WERI-Rb-1 (cell line): Measurements from ENCODE around the gene HOXB13.

Source experiments
- DNase-seq: peaks from one replicate; pipeline ENCODE4 v3.0.0-alpha.2; 2020
- H3K27ac ChIP-seq: fragments of 250-450 bp; sonication (Bioruptor Pico); 2 replicates; pipeline ENCODE4 v1.5.1; 2020; ENCODE audit warnings: mild to moderate bottlenecking, moderate library complexity
- H3K27me3 ChIP-seq: fragments of 250-450 bp; sonication (Bioruptor Pico); 2 replicates; pipeline ENCODE4 v1.5.1; 2021; ENCODE audit warnings: mild to moderate bottlenecking, low read depth, moderate library complexity; ENCODE audit not compliant: insufficient read depth, severe bottlenecking
- H3K36me3 ChIP-seq: fragments of 250-450 bp; sonication (Bioruptor Pico); 2 replicates; pipeline ENCODE4 v1.5.1; 2020; ENCODE audit warnings: mild to moderate bottlenecking, moderate library complexity
- H3K4me3 ChIP-seq: 2 replicates; pipeline ENCODE4 v1.5.1; 2011; ENCODE audit warnings: low read depth, mild to moderate bottlenecking, control low read depth, low read length
- H3K9me3 ChIP-seq: fragments of 250-450 bp; sonication (Bioruptor Pico); 2 replicates; pipeline ENCODE4 v1.5.1; 2021; ENCODE audit warnings: mild to moderate bottlenecking, moderate library complexity; ENCODE audit not compliant: severe bottlenecking
- TF ChIP-seq, protein P1 (sequence below): IDR thresholded peaks from 2 replicates; pipeline ENCODE4 v1.5.1; 2011; ENCODE audit warnings: low read depth, mild to moderate bottlenecking, control low read depth, inconsistent platforms, low read length

Gene HOXB13

DNA sequence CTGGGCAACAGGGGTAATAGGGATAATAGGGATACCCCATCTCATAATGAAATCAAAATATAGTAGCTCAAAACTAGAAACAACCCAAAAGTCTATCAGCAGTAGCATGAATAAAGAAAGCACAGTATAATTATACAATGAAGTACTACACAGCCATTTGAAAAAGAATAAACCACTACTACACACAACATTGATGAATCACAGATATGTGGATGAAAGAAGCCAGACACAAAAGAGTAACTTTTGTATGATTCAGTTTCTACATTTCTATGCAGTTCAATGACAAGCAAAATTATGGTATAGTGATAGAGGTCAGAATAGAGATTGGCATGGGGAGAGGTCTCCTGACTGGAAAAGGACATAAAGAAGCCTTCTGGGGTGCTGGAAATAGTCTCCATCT, 2.8 kb upstream of the HOXB13 start:
- TF ChIP-seq, protein P1, sequence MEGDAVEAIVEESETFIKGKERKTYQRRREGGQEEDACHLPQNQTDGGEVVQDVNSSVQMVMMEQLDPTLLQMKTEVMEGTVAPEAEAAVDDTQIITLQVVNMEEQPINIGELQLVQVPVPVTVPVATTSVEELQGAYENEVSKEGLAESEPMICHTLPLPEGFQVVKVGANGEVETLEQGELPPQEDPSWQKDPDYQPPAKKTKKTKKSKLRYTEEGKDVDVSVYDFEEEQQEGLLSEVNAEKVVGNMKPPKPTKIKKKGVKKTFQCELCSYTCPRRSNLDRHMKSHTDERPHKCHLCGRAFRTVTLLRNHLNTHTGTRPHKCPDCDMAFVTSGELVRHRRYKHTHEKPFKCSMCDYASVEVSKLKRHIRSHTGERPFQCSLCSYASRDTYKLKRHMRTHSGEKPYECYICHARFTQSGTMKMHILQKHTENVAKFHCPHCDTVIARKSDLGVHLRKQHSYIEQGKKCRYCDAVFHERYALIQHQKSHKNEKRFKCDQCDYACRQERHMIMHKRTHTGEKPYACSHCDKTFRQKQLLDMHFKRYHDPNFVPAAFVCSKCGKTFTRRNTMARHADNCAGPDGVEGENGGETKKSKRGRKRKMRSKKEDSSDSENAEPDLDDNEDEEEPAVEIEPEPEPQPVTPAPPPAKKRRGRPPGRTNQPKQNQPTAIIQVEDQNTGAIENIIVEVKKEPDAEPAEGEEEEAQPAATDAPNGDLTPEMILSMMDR = no peak
- Histone ChIP-seq H3K36me3 (no peaks in the 10 kb centered on the region), H3K4me3 (no peak overlapping the region), H3K27me3 (peaks cover 98% of the 10 kb centered on the region), H3K9me3 (peaks cover 11% of the 10 kb centered on the region), H3K27ac (no peak overlapping the region)
- no peak for DNase-seq

DNA sequence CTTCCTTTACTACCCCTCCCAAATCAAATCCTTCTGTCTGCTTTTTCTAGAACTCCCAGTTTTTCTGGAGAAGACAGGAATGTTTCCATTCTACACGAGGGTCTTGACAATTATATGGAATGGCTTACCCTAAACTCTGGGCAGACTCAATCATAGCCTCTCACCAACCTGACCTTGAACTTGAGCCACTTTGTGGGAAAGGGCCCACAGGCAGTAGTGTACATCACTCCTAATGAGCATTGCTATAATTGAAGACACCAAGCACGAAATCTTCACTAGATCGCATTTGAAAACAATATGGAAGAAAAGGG, 1.6 kb upstream of the HOXB13 start:
- peaks cover 12% of the 10 kb centered on the region for H3K9me3 ChIP-seq
- no peak overlapping the region for H3K27ac ChIP-seq
- no peaks in the 10 kb centered on the region for H3K36me3 ChIP-seq
- peaks cover 98% of the 10 kb centered on the region for H3K27me3 ChIP-seq
- no peak overlapping the region for H3K4me3 ChIP-seq
- no peak for DNase-seq
- TF ChIP-seq, protein P1 = no peak

DNA sequence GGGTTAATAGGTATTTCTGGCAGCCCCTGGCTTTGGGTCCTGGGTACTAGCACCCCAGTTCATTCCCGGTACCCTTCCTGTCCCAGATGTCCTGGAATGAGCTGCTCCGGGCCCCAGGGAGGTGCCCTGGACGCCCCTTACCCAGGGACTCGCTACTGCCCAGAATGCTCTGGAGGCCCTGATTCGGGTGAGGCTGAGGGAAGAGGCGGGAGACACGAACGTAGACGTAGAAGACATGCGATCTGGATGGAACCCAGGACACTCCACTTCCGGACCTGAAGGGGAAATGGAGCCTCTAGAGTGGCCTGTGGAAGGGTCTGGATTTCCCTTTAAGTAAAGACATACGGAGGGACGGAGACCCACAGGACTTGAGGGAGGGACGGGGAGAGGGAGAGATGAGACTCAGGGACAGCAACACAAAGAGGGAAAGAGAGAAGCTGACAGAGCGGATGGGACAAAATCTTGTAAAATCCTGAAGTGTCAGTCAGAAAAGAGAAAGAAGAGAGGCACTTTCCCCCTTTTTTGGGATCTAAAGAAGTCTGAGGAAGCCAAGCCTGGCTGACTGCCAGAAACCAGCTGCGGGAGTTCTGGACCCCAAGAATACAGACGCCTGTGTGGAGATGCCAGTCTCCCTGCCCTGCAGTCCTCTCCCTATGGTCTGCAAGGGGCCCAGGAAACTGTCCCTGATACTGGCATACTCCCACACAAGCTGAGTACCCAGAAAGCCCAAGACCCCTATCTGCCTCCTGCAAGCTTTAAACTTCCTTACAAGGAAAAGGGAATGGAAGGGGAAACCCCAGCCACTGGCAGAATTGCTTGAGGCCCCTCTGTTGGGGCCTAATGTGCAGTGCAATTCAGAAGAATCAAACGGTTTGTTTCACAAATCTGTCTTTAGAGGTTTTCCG, 1.0 kb upstream of the HOXB13 start:
- peak overlapping the region; percentile 47 for H3K4me3 ChIP-seq
- H3K27ac ChIP-seq = no peak overlapping the region
- H3K27me3 ChIP-seq = peaks cover 98% of the 10 kb centered on the region
- H3K9me3 ChIP-seq = peaks cover 12% of the 10 kb centered on the region
- H3K36me3 ChIP-seq = no peaks in the 10 kb centered on the region
- no peak for DNase-seq
- TF ChIP-seq, protein P1 = no peak

DNA sequence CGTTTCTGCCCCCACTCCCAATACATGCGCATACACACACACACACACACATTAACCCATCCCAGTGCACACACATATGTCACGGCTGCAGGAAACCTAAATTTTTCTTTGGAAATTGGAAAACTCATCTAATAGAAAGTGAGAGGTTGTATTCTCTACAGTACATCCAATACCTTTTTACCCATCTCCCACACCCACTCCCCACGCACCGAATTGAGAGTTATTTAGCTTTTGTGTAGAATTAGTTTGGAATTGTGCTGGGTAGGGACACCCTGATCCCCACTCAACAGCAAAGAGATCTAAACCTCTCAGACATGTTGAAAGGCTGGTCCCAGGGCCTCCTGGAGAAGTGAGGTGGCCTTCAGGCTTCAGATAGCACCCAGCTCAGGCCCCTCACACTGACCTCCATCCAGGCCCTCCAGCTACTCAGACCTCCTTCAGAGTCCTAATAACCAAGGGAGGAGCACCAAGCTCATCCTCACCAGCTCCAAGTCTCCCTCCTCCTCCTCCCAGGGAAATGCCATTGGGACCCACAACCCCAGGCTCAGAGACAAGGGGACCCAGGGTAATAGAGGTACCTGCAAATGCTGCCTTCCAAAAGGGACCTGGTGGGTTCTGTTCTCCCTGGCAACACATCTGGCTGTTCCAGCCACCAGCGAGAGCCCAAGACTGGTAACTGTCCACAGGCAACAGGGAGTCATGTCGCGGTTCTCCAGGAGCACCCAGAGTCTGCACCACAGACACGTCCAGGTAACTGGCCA, 955 bp downstream of the HOXB13 start:
- Histone ChIP-seq H3K27ac (no peak overlapping the region), H3K27me3 (peaks cover 98% of the 10 kb centered on the region), H3K36me3 (no peaks in the 10 kb centered on the region), H3K4me3 (no peak overlapping the region), H3K9me3 (peaks cover 10% of the 10 kb centered on the region)
- TF ChIP-seq, protein P1 = no peak
- no peak for DNase-seq

DNA sequence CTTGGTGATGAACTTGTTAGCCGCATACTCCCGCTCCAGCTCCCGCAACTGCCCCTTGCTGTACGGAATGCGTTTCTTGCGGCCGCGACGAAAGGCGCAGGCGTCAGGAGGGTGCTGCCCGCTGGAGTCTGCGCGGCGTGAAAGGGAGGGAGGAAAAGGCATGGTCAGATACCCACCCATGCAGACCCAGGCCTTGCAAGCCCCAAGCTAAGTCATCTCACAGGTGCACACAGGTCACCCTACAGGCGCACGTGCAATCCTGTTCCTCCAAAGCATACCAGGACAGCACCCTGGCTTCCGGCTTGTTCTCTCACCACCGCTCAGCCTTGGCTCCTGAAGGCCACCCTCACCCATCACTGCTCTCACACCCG, 1.6 kb downstream of the HOXB13 start:
- no peaks in the 10 kb centered on the region for H3K36me3 ChIP-seq
- H3K4me3 ChIP-seq = no peak overlapping the region
- H3K27me3 ChIP-seq = peaks cover 98% of the 10 kb centered on the region
- TF ChIP-seq, protein P1 = no peak
- no peak overlapping the region for H3K27ac ChIP-seq
- H3K9me3 ChIP-seq = peaks cover 10% of the 10 kb centered on the region
- no peak for DNase-seq
